Stimulated activated CD8-positive, alpha-beta memory T cell treated with anti-CD3 and anti-CD28 coated beads, Interleukin-15, amount 100 ng/mL, for 48 hours (primary cell): ENCODE results near the gene STK38L.

Source experiments
- DNase-seq, 2 donors: peaks; one replicate each; pipeline ENCODE4 v3.0.0-alpha.2; 2020; ENCODE audit warnings: low read depth in 2 of 2

Gene STK38L

GRCh38 chr12:27345376-27345775 is 101.3 kb downstream of the STK38L start:
- no peak for DNase-seq

GRCh38 chr12:27347779-27348178 is 103.7 kb downstream of the STK38L start:
- DNase-seq, result no peak

- DNase-seq, result no peak
These were observed 107.4 kb downstream of the STK38L start for GRCh38 chr12:27351476-27351875.

GRCh38 chr12:27355486-27355885 is 111.4 kb downstream of the STK38L start:
- no peak for DNase-seq

GRCh38 chr12:27355979-27356378 is 111.9 kb downstream of the STK38L start:
- no peak for DNase-seq

GRCh38 chr12:27359578-27360340 is 115.7 kb downstream of the STK38L start:
- DNase-seq, result no peak

GRCh38 chr12:27361372-27361771 is 117.3 kb downstream of the STK38L start:
- no peak for DNase-seq

- DNase-seq, result no peak
These were observed 122.5 kb downstream of the STK38L start for GRCh38 chr12:27366621-27367020.

- no peak for DNase-seq
These were observed 123.0 kb downstream of the STK38L start for GRCh38 chr12:27367078-27367477.
